Medulla oblongata (tissue), 1 donor: ENCODE results near the gene SETDB2.
"Not testable (repeated sequence)": the region's sequence is repeated elsewhere in the genome, so short reads cannot be mapped to it uniquely, and the experiment has no call there.

ENCODE experiments used
- DNase-seq: peaks from one replicate; pipeline ENCODE4 v3.0.0-alpha.2; 2015; ENCODE audit errors: extremely low spot score

Gene SETDB2

GRCh38 chr13:49464621-49465325 is 20.7 kb downstream of the SETDB2 start:
- no peak for DNase-seq

GRCh38 chr13:49466292-49466838 is 22.3 kb downstream of the SETDB2 start:
- DNase-seq: no peak

GRCh38 chr13:49472186-49472585 is 28.1 kb downstream of the SETDB2 start:
- no peak for DNase-seq

- DNase-seq: no peak
These were observed 32.5 kb downstream of the SETDB2 start for GRCh38 chr13:49476529-49476928.

GRCh38 chr13:49481788-49482187 is 37.7 kb downstream of the SETDB2 start:
- DNase-seq: no peak

GRCh38 chr13:49488563-49488962 is 44.5 kb downstream of the SETDB2 start:
- DNase-seq: no peak

- no peak for DNase-seq
These were observed 50.6 kb downstream of the SETDB2 start for GRCh38 chr13:49494645-49495044.

GRCh38 chr13:49495783-49496762 is 52.0 kb downstream of the SETDB2 start, which contains the start of gene PHF11:
Gene PHF11, plus strand, starts transcription at chr13:49495953. Its CDS starts 49 bp downstream, at chr13:49496002.
- DNase-seq: peak; percentile 76

- not testable (repeated sequence) for DNase-seq
These were observed 52.8 kb downstream of the SETDB2 start for GRCh38 chr13:49496837-49497236.

GRCh38 chr13:49497272-49497671 is 53.2 kb downstream of the SETDB2 start:
- DNase-seq: no peak

GRCh38 chr13:49498206-49498605 is 54.1 kb downstream of the SETDB2 start:
- no peak for DNase-seq

- no peak for DNase-seq
These were observed 56.0 kb downstream of the SETDB2 start for GRCh38 chr13:49499889-49500660.

- no peak for DNase-seq
These were observed 58.9 kb downstream of the SETDB2 start for GRCh38 chr13:49502954-49503353.

- DNase-seq: no peak
These were observed 59.9 kb downstream of the SETDB2 start for GRCh38 chr13:49503951-49504350.

- no peak for DNase-seq
These were observed 68.5 kb downstream of the SETDB2 start for GRCh38 chr13:49512578-49512977.

- no peak for DNase-seq
These were observed 72.4 kb downstream of the SETDB2 start for GRCh38 chr13:49516467-49516866.

GRCh38 chr13:49517461-49517860 is 73.4 kb downstream of the SETDB2 start:
- peak; percentile 73 for DNase-seq

- no peak for DNase-seq
These were observed 77.2 kb downstream of the SETDB2 start for GRCh38 chr13:49521224-49521623.

GRCh38 chr13:49524740-49525501 is 80.8 kb downstream of the SETDB2 start:
- DNase-seq: no peak

- DNase-seq: peak; percentile 68
These were observed 83.0 kb downstream of the SETDB2 start for GRCh38 chr13:49527123-49527522.

GRCh38 chr13:49528161-49528560 is 84.1 kb downstream of the SETDB2 start:
- no peak for DNase-seq
